ENCODE results near the gene RAD9A. TPM values are rescaled to one million over a fixed set of nuclear protein-coding genes. Genes with fewer than 3 reads are reported as not detected.

RAD9A gene
- total and polyA plus RNA-seq, 9 of the 15 experiments (the other 6 are each of a cell fraction or from before 2014, with no cell fraction given), result 1.4 to 41.2 (median 16.1) TPM

- no peak for FAIRE-seq
- H3K4me2 ChIP-seq (ENCODE audit: insufficient read depth, low read length), result no peak overlapping the region; the same call in 1 of the 2 replicates
- H3K9me1 ChIP-seq (ENCODE audit: control insufficient read depth, insufficient read depth, low read length), result peaks cover 4% of the 10 kb centered on the region
- H3K9ac ChIP-seq (ENCODE audit: insufficient read depth in 1 of 2, low read depth in 2 of 2, low read length in 2 of 2), result peak overlapping the region; percentile 53 to 87; a peak in 3 of 4 replicates
- no peaks in the 10 kb centered on the region; the same call in 2 of the 3 replicates for H3K79me2 ChIP-seq (ENCODE audit: control insufficient read depth, insufficient read depth, low read length)
- no peaks in the 10 kb centered on the region for H3K27me3 ChIP-seq (ENCODE audit: control insufficient read depth in 2 of 2, insufficient read depth in 2 of 2, low read length in 2 of 2)
- DNase-seq (ENCODE audit: extremely low read depth in 1 of 4, low spot score in 3 of 4), result no peak
- 91% methylated on average over 21 of the region's 38 CpGs for WGBS (ENCODE audit: insufficient coverage, low coverage, missing lambda C conversion rate)
- H3K36me3 ChIP-seq (ENCODE audit: control insufficient read depth, insufficient read depth, low read length), result peaks cover 88% of the 10 kb centered on the region; the same call in 2 of the 3 replicates
- CTCF ChIA-PET (ENCODE audit: low intra/inter-chr PET ratio), result no interaction called here
- peaks cover 16 to 80% of the 10 kb centered on the region in 2 experiments for H3K4me1 ChIP-seq (replicated peaks in 1 of 2; ENCODE audit: control insufficient read depth in 2 of 2, insufficient read depth in 2 of 2, low read length in 2 of 2)
- H3K4me3 ChIP-seq, result no peak overlapping the region
- intact Hi-C loops (cut with micrococcal nuclease), result no loop called here
- H2AFZ ChIP-seq (ENCODE audit: low read depth, low read length), result no peak overlapping the region
- BruUV-seq (replicated peaks), result no TSS peak
- in situ Hi-C loops (cut with MboI), result no loop called here
- ATAC-seq, result no peak; the same call in 1 of the 3 replicates
- POLR2A ChIA-PET, result interaction anchor here (0.7 to 1.4 kb wide), 3 partner anchors 11 to 126 kb away, joined by 3 to 4 read pairs (median 4); no protein-coding TSS in a partner anchor
- no peaks in the 10 kb centered on the region for H4K20me1 ChIP-seq (replicated peaks; ENCODE audit: control insufficient read depth, insufficient read depth, low read length)
- H3K27ac ChIP-seq (ENCODE audit: extremely low read depth, low read depth, low read length), result peak overlapping the region; percentile 86
- no peaks in the 10 kb centered on the region for H3K9me3 ChIP-seq (replicated peaks; ENCODE audit: control insufficient read depth, insufficient read depth, low read depth, low read length)
- TF ChIP-seq CBFA2T3 (IDR thresholded peaks at IDR 0.05) (no peak), CTCF (IDR thresholded peaks at IDR 0.05 in 2 of 3, conservative IDR thresholded peaks at IDR 0.05 in 1 of 3; ENCODE audit: insufficient read depth in 2 of 3, low read depth in 1 of 3, low read length in 3 of 3) (no peak), ZBED1 (IDR thresholded peaks at IDR 0.05) (no peak), RBM39 (optimal IDR thresholded peaks at IDR 0.05; ENCODE audit: low read depth, low read length) (no peak), TRIM24 (IDR thresholded peaks at IDR 0.05) (no peak), IRF2 (CRISPR knock-in tag; IDR thresholded peaks at IDR 0.05) (0 out of 2 replicates have a peak, but pooled peaks have one; percentile 24), RB1 (IDR thresholded peaks at IDR 0.05; ENCODE audit: low read depth) (no peak), POLR2A (conservative IDR thresholded peaks at IDR 0.05) (0 out of 2 replicates have a peak, but pooled peaks have one; percentile 7), ZFX (CRISPR knock-in tag; IDR thresholded peaks at IDR 0.05) (peak; percentile 23; the same call in 1 of the 2 replicates), ZNF589 (CRISPR knock-in tag; IDR thresholded peaks at IDR 0.05; ENCODE audit: low read depth) (0 out of 2 replicates have a peak, but pooled peaks have one; percentile 1), FOXP1 (CRISPR knock-in tag; IDR thresholded peaks at IDR 0.05) (0 out of 2 replicates have a peak, but pooled peaks have one; percentile 49), NR3C1 (CRISPR knock-in tag; IDR thresholded peaks at IDR 0.05) (no peak), MTA3 (IDR thresholded peaks at IDR 0.05; ENCODE audit: borderline replicate concordance) (no peak), MAFK (IDR thresholded peaks at IDR 0.05; ENCODE audit: low read length) (no peak), POLR2AphosphoS2 (IDR thresholded peaks at IDR 0.05; ENCODE audit: low read length) (no peak), ZNF165 (CRISPR knock-in tag; IDR thresholded peaks at IDR 0.05; ENCODE audit: borderline replicate concordance) (no peak), XRCC3 (IDR thresholded peaks at IDR 0.05) (no peak), E2F4 (CRISPR knock-in tag; IDR thresholded peaks at IDR 0.05; ENCODE audit: low read depth) (no peak), E2F8 (IDR thresholded peaks at IDR 0.05; ENCODE audit: low read depth, partially characterized antibody) (no peak)
Measured at GRCh38 chr11:67435727-67436458, 44.1 kb downstream of the RAD9A start.
